HCT116 (cell line): ENCODE measurements around the gene CDH5. TPM values are rescaled to one million over a fixed set of nuclear protein-coding genes. Genes with fewer than 3 reads are reported as not detected.

Experiments
- ATAC-seq: fragments of 200-7000 bp; cut with Tn5 transposase; 2 replicates; pipeline ENCODE4 v1.9.1; 2020; ENCODE audit warnings: mild to moderate bottlenecking, moderate library complexity
- BruUV-seq: library from RNA; stranded (reverse); fragments of 400-500 nt; replicated peaks from 2 replicates; lab custom pipeline; 2021; lab: Mats Ljungman, UMichigan
- CTCF ChIA-PET: fragments of 300-600 bp; sonication (Branson Sonifier 250); formaldehyde crosslinking; loops from one replicate; lab custom pipeline; 2021; ENCODE audit warnings: antibody characterized with exemption; lab: Charles Lee
- POLR2A ChIA-PET: fragments of 300-600, 350-600 bp; sonication (Branson Sonifier 250); formaldehyde crosslinking; loops from one replicate; lab custom pipeline; 2021; ENCODE audit warnings: antibody characterized with exemption; lab: Charles Lee
- RAD21 ChIA-PET, 2 experiments: fragments of 300-600 bp; sonication (Branson Sonifier 250); formaldehyde crosslinking; loops; one replicate each; lab custom pipeline; 2023; ENCODE audit warnings: low total read pairs in 2 of 2; ENCODE audit not compliant: uncharacterized antibody in 2 of 2, unreplicated experiment in 2 of 2, low non-redundant PET in 1 of 2; lab: Charles Lee
- DNase-seq: peaks from one replicate; pipeline ENCODE4 v3.0.0-alpha.2; 2010; ENCODE audit warnings: low read depth, low spot score
- H2AFZ ChIP-seq: fragments of 200-600 bp; shearing (Covaris generic), sonication (generic); 2 replicates; pipeline ENCODE4 v1.6.1; 2017; ENCODE audit warnings: low read depth, mixed run types, mixed read lengths, antibody characterized with exemption, low read length; ENCODE audit not compliant: poor library complexity, severe bottlenecking
- H3K27ac ChIP-seq: 2 replicates; pipeline ENCODE4 v1.5.1; 2012; ENCODE audit warnings: low read depth, low read length
- H3K27me3 ChIP-seq: fragments of 200-600 bp; sonication (generic); 2 replicates; pipeline ENCODE4 v1.6.1; 2016; ENCODE audit warnings: mixed run types, low read length, mixed read lengths; ENCODE audit not compliant: insufficient read depth
- H3K36me3 ChIP-seq, 2 experiments: fragments of 200-500 bp in 1 of 2; fragments of 200-600 bp in 1 of 2; sonication (Bioruptor generic) in 1 of 2; sonication (generic) in 1 of 2; 2 replicates each; pipeline versions ENCODE4 v1.5.1 to v1.6.1; 2014 to 2016; ENCODE audit warnings: low read length in 2 of 2, inconsistent platforms in 1 of 2, mixed read lengths in 1 of 2, mixed run types in 1 of 2; ENCODE audit not compliant: insufficient read depth in 2 of 2, control insufficient read depth in 1 of 2
- H3K4me1 ChIP-seq, 2 experiments: fragments of 200-600 bp in 1 of 2; sonication (generic) in 1 of 2; 2 replicates each; pipeline versions ENCODE4 v1.5.1 to v1.6.1; 2012 to 2017; ENCODE audit warnings: low read length in 2 of 2, inconsistent platforms in 1 of 2, mild to moderate bottlenecking in 1 of 2, mixed read lengths in 1 of 2, mixed run types in 1 of 2, moderate library complexity in 1 of 2; ENCODE audit not compliant: insufficient read depth in 2 of 2, control insufficient read depth in 1 of 2
- H3K4me2 ChIP-seq: fragments of 200-600 bp; sonication (generic); 2 replicates; pipeline ENCODE4 v1.6.1; 2017; ENCODE audit warnings: mixed run types, low read length, mixed read lengths
- H3K4me3 ChIP-seq, 2 experiments: fragments of 200-600 bp in 1 of 2; sonication (generic) in 1 of 2; replicated peaks in 1 of 2; 2 replicates each; pipeline ENCODE4 v1.5.1; 2011 to 2016; ENCODE audit warnings: low read length in 2 of 2, control low read depth in 1 of 2, low read depth in 1 of 2, mild to moderate bottlenecking in 1 of 2, mixed read lengths in 1 of 2, mixed run types in 1 of 2
- H3K79me2 ChIP-seq: fragments of 200-600 bp; sonication (generic); 2 replicates; pipeline ENCODE4 v1.6.1; 2017; ENCODE audit warnings: mild to moderate bottlenecking, mixed run types, low read length, moderate library complexity, mixed read lengths; ENCODE audit not compliant: insufficient read depth
- H3K9ac ChIP-seq: fragments of 200-600 bp; sonication (generic); 2 replicates; pipeline ENCODE4 v1.6.1; 2016; ENCODE audit warnings: low read length, mixed read lengths
- H3K9me2 ChIP-seq: fragments of 200-600 bp; sonication (generic), shearing (Covaris generic); 2 replicates; pipeline ENCODE4 v1.6.1; 2017; ENCODE audit warnings: mixed run types, mild to moderate bottlenecking, moderate library complexity; ENCODE audit not compliant: insufficient read depth
- H3K9me3 ChIP-seq, 2 experiments: fragments of 200-500 bp in 1 of 2; fragments of 200-600 bp in 1 of 2; sonication (Bioruptor generic) in 1 of 2; sonication (generic) in 1 of 2; 2 replicates each; pipeline ENCODE4 v1.6.1; 2014 to 2017; ENCODE audit warnings: low read length in 2 of 2, mixed read lengths in 2 of 2, inconsistent platforms in 1 of 2, low read depth in 1 of 2, mild to moderate bottlenecking in 1 of 2, mixed run types in 1 of 2, moderate library complexity in 1 of 2; ENCODE audit not compliant: control insufficient read depth in 1 of 2, insufficient read depth in 1 of 2
- H4K20me1 ChIP-seq: fragments of 200-600 bp; sonication (generic), shearing (Covaris generic); 2 replicates; pipeline ENCODE4 v1.6.1; 2017; ENCODE audit warnings: mixed run types, mild to moderate bottlenecking, moderate library complexity; ENCODE audit not compliant: insufficient read depth
- ATF3 ChIP-seq: IDR thresholded peaks from 2 replicates; pipeline ENCODE4 v1.6.1; 2012
- CBX3 ChIP-seq: IDR thresholded peaks from 2 replicates; pipeline ENCODE4 v1.6.1; 2012; ENCODE audit warnings: low read depth
- CEBPB ChIP-seq: IDR thresholded peaks from 2 replicates; pipeline ENCODE4 v1.6.1; 2012; ENCODE audit warnings: low read depth
- CTCF ChIP-seq, 3 experiments: fragments of 200-600 bp in 1 of 3; sonication (generic) in 1 of 3; IDR thresholded peaks in 2 of 3; conservative IDR thresholded peaks in 1 of 3; 2 replicates each; pipeline ENCODE4 v1.5.1; 2012 to 2017; ENCODE audit warnings: low read depth in 2 of 3, low read length in 2 of 3, antibody characterized with exemption in 1 of 3, borderline replicate concordance in 1 of 3, control low read depth in 1 of 3, mild to moderate bottlenecking in 1 of 3, mixed read lengths in 1 of 3, mixed run types in 1 of 3, moderate library complexity in 1 of 3; ENCODE audit not compliant: insufficient read depth in 1 of 3
- EGR1 ChIP-seq: IDR thresholded peaks from 2 replicates; pipeline ENCODE4 v1.6.1; 2012; ENCODE audit warnings: low read depth
- ELF1 ChIP-seq: IDR thresholded peaks from 2 replicates; pipeline ENCODE4 v1.6.1; 2012; ENCODE audit warnings: low read depth, borderline replicate concordance
- EZH2 ChIP-seq: fragments of 200-600 bp; sonication (generic); IDR thresholded peaks from 2 replicates; pipeline ENCODE4 v1.6.1; 2017; ENCODE audit warnings: antibody characterized with exemption, mixed run types
- EZH2phosphoT487 ChIP-seq: fragments of 200-600 bp; IDR thresholded peaks from 2 replicates; pipeline ENCODE4 v1.6.1; 2018; ENCODE audit warnings: antibody characterized with exemption, borderline replicate concordance
- MAX ChIP-seq: IDR thresholded peaks from 2 replicates; pipeline ENCODE4 v1.6.1; 2012
- POLR2A ChIP-seq: IDR thresholded peaks from 2 replicates; pipeline ENCODE4 v1.7.0; 2011; ENCODE audit warnings: borderline replicate concordance; ENCODE audit not compliant: insufficient read depth, insufficient read length; ENCODE audit errors: extremely low read depth
- POLR2AphosphoS5 ChIP-seq: IDR thresholded peaks from 2 replicates; pipeline ENCODE4 v1.6.1; 2011; ENCODE audit warnings: mild to moderate bottlenecking, low read depth, low read length, moderate library complexity
- RAD21 ChIP-seq: IDR thresholded peaks from 2 replicates; pipeline ENCODE4 v1.6.1; 2012; ENCODE audit warnings: low read depth, mild to moderate bottlenecking
- SIN3A ChIP-seq: IDR thresholded peaks from 2 replicates; pipeline ENCODE4 v1.6.1; 2012; ENCODE audit warnings: low read depth
- SP1 ChIP-seq: IDR thresholded peaks from 2 replicates; pipeline ENCODE4 v1.6.1; 2012; ENCODE audit warnings: low read depth
- SRF ChIP-seq: IDR thresholded peaks from 2 replicates; pipeline ENCODE4 v1.6.1; 2012; ENCODE audit warnings: low read depth
- TCF7L2 ChIP-seq: IDR thresholded peaks from 2 replicates; pipeline ENCODE4 v1.7.0; 2011; ENCODE audit warnings: borderline replicate concordance, inconsistent platforms; ENCODE audit not compliant: insufficient read depth, insufficient read length; ENCODE audit errors: extremely low read depth
- YY1 ChIP-seq: IDR thresholded peaks from 2 replicates; pipeline ENCODE4 v1.6.1; 2011; ENCODE audit warnings: low read length, low read depth, moderate library complexity, mild to moderate bottlenecking; ENCODE audit not compliant: insufficient replicate concordance; ENCODE audit errors: extremely low read depth
- ZFX ChIP-seq: fragments of 450-650 bp; IDR thresholded peaks from 2 replicates; pipeline ENCODE4 v1.6.1; 2017
- intact Hi-C: fragments of 100-400 bp; cut with micrococcal nuclease; formaldehyde crosslinking; loops from 2 replicates; pipeline ENCODE4 v1.10.0; 2022
- total RNA-seq: library from RNA; stranded (reverse); gene quantifications from one replicate; pipeline ENCODE4 v1.2.1, GENCODE V29; 2021; ENCODE audit not compliant: unreplicated experiment
- TF ChIP-seq, protein P1 (sequence below): IDR thresholded peaks from 2 replicates; pipeline ENCODE4 v1.6.1; 2012; ENCODE audit warnings: low read depth

The CDH5 gene
- total RNA-seq, 1 experiment from 2014 or later, result 0.15 TPM

GRCh38 chr16:66402166-66402565, 35.7 kb downstream of the CDH5 start (continued):
- no peak for TF ChIP-seq CEBPB
- TF ChIP-seq EZH2, result no peak
- no peak for TF ChIP-seq SRF
- no peak for TF ChIP-seq YY1
- no peak for TF ChIP-seq RAD21
- no peak for TF ChIP-seq SIN3A
- TF ChIP-seq POLR2AphosphoS5, result no peak

- DNase-seq (no peak), ATAC-seq (no peak)
- Histone ChIP-seq H4K20me1 (no peaks in the 10 kb centered on the region), H3K9ac (no peak overlapping the region), H3K79me2 (no peaks in the 10 kb centered on the region), H3K9me2 (no peaks in the 10 kb centered on the region), H3K27me3 (0 out of 2 replicates have a peak, but pooled peaks cover 3% of the 10 kb centered on the region), H3K27ac (no peak overlapping the region), H3K4me3 (no peak overlapping the region), H3K36me3 (no peaks in the 10 kb centered on the region), H2AFZ (no peak overlapping the region), H3K4me1 (peaks cover 8 to 15% of the 10 kb centered on the region in 2 experiments), H3K9me3 (no peaks in the 10 kb centered on the region), H3K4me2 (no peak overlapping the region)
- intact Hi-C loops, result loop anchor here (10.0 kb wide), 1 partner anchor 322 kb away; no protein-coding TSS in a partner anchor
- RAD21 ChIA-PET, result no interaction called here
- POLR2A ChIA-PET, result no interaction called here
- TF ChIP-seq ATF3 (no peak), RAD21 (no peak), ZFX (no peak), CBX3 (no peak), MAX (no peak), CEBPB (no peak), CTCF (IDR thresholded peaks at IDR 0.05 in 2 of 3, conservative IDR thresholded peaks at IDR 0.05 in 1 of 3; ENCODE audit: borderline replicate concordance in 1 of 3, insufficient read depth in 1 of 3, low read depth in 2 of 3, low read length in 2 of 3) (no peak), SP1 (no peak), TCF7L2 (no peak), POLR2A (no peak), EGR1 (no peak), YY1 (no peak), EZH2phosphoT487 (no peak), ELF1 (no peak), POLR2AphosphoS5 (no peak), SIN3A (no peak)
- TF ChIP-seq, protein P1, sequence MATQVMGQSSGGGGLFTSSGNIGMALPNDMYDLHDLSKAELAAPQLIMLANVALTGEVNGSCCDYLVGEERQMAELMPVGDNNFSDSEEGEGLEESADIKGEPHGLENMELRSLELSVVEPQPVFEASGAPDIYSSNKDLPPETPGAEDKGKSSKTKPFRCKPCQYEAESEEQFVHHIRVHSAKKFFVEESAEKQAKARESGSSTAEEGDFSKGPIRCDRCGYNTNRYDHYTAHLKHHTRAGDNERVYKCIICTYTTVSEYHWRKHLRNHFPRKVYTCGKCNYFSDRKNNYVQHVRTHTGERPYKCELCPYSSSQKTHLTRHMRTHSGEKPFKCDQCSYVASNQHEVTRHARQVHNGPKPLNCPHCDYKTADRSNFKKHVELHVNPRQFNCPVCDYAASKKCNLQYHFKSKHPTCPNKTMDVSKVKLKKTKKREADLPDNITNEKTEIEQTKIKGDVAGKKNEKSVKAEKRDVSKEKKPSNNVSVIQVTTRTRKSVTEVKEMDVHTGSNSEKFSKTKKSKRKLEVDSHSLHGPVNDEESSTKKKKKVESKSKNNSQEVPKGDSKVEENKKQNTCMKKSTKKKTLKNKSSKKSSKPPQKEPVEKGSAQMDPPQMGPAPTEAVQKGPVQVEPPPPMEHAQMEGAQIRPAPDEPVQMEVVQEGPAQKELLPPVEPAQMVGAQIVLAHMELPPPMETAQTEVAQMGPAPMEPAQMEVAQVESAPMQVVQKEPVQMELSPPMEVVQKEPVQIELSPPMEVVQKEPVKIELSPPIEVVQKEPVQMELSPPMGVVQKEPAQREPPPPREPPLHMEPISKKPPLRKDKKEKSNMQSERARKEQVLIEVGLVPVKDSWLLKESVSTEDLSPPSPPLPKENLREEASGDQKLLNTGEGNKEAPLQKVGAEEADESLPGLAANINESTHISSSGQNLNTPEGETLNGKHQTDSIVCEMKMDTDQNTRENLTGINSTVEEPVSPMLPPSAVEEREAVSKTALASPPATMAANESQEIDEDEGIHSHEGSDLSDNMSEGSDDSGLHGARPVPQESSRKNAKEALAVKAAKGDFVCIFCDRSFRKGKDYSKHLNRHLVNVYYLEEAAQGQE, result no peak
- no TSS peak for BruUV-seq
- CTCF ChIA-PET, result no interaction called here
Observed at GRCh38 chr16:66402591-66403230, 36.2 kb downstream of the CDH5 start.
